ENCODE data around the gene PHEX.

The PHEX gene

DNA sequence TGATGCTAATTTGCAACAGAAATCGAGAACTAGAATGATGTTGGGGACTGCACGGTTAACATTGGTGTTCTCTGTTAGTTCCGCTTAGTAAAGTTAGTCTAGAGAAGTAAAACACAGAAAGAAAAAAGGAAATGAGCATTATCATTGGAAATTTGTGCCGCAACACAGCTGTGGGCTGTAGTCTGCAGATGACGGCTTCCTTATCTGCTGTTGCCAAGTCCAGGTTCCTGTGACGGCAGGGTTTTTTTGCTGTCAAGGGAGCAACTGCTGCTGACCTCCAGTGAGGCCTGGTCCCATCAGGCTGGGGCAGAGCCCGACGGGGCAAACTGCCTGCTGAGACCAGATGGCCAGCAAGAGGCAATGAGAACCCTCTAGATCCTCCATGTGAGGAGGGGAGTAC, 38.9 kb upstream of the PHEX start:
- TF ChIP-seq EGR1 (IDR thresholded peaks at IDR 0.05): no peak
- no peak for TF ChIP-seq ZBTB7A (IDR thresholded peaks at IDR 0.05; ENCODE audit: low read depth)
- TF ChIP-seq RAD21 (IDR thresholded peaks at IDR 0.05; ENCODE audit: low read depth): no peak
- no peak for TF ChIP-seq TAF1 (IDR thresholded peaks at IDR 0.05; ENCODE audit: low read depth)
- no peak for TF ChIP-seq CEBPB (IDR thresholded peaks at IDR 0.05)
- no peak for TF ChIP-seq EP300 (IDR thresholded peaks at IDR 0.05; ENCODE audit: borderline replicate concordance)
- TF ChIP-seq YY1 (IDR thresholded peaks at IDR 0.05; ENCODE audit: low read depth): no peak
- no peak for TF ChIP-seq CREB1 (IDR thresholded peaks at IDR 0.05; ENCODE audit: low read depth)
- no peak for TF ChIP-seq NFIC (IDR thresholded peaks at IDR 0.05)
- TF ChIP-seq, protein P1, sequence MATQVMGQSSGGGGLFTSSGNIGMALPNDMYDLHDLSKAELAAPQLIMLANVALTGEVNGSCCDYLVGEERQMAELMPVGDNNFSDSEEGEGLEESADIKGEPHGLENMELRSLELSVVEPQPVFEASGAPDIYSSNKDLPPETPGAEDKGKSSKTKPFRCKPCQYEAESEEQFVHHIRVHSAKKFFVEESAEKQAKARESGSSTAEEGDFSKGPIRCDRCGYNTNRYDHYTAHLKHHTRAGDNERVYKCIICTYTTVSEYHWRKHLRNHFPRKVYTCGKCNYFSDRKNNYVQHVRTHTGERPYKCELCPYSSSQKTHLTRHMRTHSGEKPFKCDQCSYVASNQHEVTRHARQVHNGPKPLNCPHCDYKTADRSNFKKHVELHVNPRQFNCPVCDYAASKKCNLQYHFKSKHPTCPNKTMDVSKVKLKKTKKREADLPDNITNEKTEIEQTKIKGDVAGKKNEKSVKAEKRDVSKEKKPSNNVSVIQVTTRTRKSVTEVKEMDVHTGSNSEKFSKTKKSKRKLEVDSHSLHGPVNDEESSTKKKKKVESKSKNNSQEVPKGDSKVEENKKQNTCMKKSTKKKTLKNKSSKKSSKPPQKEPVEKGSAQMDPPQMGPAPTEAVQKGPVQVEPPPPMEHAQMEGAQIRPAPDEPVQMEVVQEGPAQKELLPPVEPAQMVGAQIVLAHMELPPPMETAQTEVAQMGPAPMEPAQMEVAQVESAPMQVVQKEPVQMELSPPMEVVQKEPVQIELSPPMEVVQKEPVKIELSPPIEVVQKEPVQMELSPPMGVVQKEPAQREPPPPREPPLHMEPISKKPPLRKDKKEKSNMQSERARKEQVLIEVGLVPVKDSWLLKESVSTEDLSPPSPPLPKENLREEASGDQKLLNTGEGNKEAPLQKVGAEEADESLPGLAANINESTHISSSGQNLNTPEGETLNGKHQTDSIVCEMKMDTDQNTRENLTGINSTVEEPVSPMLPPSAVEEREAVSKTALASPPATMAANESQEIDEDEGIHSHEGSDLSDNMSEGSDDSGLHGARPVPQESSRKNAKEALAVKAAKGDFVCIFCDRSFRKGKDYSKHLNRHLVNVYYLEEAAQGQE (IDR thresholded peaks at IDR 0.05; ENCODE audit: low read depth): no peak
- TF ChIP-seq, protein P2, sequence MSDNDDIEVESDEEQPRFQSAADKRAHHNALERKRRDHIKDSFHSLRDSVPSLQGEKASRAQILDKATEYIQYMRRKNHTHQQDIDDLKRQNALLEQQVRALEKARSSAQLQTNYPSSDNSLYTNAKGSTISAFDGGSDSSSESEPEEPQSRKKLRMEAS (IDR thresholded peaks at IDR 0.05): no peak

DNA sequence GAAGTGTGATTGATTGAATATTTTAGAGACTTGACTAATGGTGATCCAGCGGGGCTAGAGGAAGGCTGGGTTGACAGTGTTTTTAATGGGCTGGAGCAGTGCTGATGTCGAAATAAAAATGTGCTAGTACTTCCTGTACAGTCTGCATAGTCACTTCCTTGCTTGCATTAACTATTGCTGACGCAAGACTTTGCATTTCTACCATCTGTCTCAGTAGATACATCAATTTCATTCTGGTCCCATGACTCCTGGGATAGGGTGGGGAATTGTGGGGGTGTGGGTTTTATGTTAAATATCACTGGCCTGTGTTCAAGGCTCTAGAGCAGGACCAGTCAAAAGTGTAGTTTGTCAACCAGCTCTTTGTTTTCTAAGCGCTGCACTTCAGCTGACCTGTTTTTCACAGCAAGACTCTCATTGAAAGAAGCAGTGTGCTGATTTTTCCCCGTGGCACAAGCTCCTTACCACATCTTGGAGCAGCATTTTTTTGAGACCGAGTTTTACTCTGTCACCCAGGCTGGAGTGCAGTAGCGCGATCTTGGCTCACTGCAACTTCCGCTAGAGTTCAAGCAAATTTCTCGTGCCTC, 35.2 kb upstream of the PHEX start:
- TF ChIP-seq TAF1 (IDR thresholded peaks at IDR 0.05; ENCODE audit: low read depth) (no peak), FOXM1 (IDR thresholded peaks at IDR 0.05; ENCODE audit: borderline replicate concordance, low read depth) (no peak), CEBPB (IDR thresholded peaks at IDR 0.05) (no peak), EP300 (IDR thresholded peaks at IDR 0.05; ENCODE audit: borderline replicate concordance) (no peak), TCF12 (IDR thresholded peaks at IDR 0.05; ENCODE audit: low read depth) (no peak), ZBTB7A (IDR thresholded peaks at IDR 0.05; ENCODE audit: low read depth) (no peak), TEAD4 (IDR thresholded peaks at IDR 0.05) (no peak), RAD21 (IDR thresholded peaks at IDR 0.05; ENCODE audit: low read depth) (no peak)
- TF ChIP-seq, protein P3, sequence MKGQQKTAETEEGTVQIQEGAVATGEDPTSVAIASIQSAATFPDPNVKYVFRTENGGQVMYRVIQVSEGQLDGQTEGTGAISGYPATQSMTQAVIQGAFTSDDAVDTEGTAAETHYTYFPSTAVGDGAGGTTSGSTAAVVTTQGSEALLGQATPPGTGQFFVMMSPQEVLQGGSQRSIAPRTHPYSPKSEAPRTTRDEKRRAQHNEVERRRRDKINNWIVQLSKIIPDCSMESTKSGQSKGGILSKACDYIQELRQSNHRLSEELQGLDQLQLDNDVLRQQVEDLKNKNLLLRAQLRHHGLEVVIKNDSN (IDR thresholded peaks at IDR 0.05): no peak
- TF ChIP-seq, protein P2 (IDR thresholded peaks at IDR 0.05): no peak
- TF ChIP-seq, protein P1 (IDR thresholded peaks at IDR 0.05; ENCODE audit: low read depth): no peak

DNA sequence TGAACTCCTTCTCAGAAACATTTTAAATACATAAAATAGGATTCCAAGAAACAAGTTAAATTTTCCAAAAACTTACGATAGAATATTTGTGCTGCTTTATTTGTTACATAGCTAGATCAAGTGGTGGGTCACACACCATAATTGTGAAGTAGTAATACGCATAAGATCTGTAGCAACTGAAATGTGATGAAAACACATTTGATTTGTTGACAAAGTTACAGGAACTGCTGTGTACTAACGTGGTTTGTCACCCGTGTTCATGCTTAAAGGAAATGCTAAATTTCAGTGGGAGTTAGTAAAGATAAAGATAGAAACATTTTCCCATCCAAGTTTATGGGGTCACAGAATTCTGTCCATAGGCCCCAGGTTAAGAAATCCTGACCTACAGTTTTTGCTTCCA, 34.1 kb upstream of the PHEX start:
- TF ChIP-seq EP300 (IDR thresholded peaks at IDR 0.05; ENCODE audit: borderline replicate concordance) (no peak), YY1 (IDR thresholded peaks at IDR 0.05; ENCODE audit: low read depth) (no peak), CREB1 (IDR thresholded peaks at IDR 0.05; ENCODE audit: low read depth) (no peak), FOXM1 (IDR thresholded peaks at IDR 0.05; ENCODE audit: borderline replicate concordance, low read depth) (no peak), EGR1 (IDR thresholded peaks at IDR 0.05) (no peak), RAD21 (IDR thresholded peaks at IDR 0.05; ENCODE audit: low read depth) (no peak), TEAD4 (IDR thresholded peaks at IDR 0.05) (no peak), ZBTB7A (IDR thresholded peaks at IDR 0.05; ENCODE audit: low read depth) (no peak), CEBPB (IDR thresholded peaks at IDR 0.05) (no peak), TCF12 (IDR thresholded peaks at IDR 0.05; ENCODE audit: low read depth) (no peak), NFIC (IDR thresholded peaks at IDR 0.05) (no peak), TAF1 (IDR thresholded peaks at IDR 0.05; ENCODE audit: low read depth) (no peak)
- TF ChIP-seq, protein P3 (IDR thresholded peaks at IDR 0.05): no peak
- TF ChIP-seq, protein P1 (IDR thresholded peaks at IDR 0.05; ENCODE audit: low read depth): no peak
- TF ChIP-seq, protein P2 (IDR thresholded peaks at IDR 0.05): no peak

DNA sequence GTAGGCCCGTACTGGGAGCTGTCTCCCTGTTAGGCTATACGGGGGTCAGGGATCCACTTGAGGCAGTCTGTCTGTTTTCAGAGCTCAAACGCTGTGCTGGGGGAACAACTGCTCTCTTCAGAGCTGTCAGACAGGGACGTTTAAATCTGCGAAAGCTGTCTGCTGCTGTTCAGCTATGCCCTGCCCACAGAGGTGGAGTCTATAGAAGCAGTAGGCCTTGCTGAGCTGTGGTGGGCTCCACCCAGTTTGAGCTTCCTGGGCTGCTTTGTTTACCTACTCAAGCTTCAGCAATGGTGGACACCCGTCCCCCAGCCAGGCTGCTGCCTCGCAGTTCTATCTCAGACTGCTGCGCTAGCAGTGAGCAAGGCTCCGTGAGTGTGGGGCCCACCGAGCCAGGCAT, 27.3 kb upstream of the PHEX start:
- TF ChIP-seq, protein P1 (IDR thresholded peaks at IDR 0.05; ENCODE audit: low read depth): no peak
- TF ChIP-seq CEBPB (IDR thresholded peaks at IDR 0.05) (no peak), TCF12 (IDR thresholded peaks at IDR 0.05; ENCODE audit: low read depth) (no peak), CREB1 (IDR thresholded peaks at IDR 0.05; ENCODE audit: low read depth) (no peak), RAD21 (IDR thresholded peaks at IDR 0.05; ENCODE audit: low read depth) (no peak)

Data from Ishikawa (cell line).